Bronchial epithelial cell (primary cell): ENCODE data around the gene GTF3C1. TPM values are rescaled to one million over a fixed set of nuclear protein-coding genes. Genes with fewer than 3 reads are reported as not detected.

Experiments
- DNase-seq: peaks from one replicate; pipeline ENCODE4 v3.0.0-alpha.2; 2010; ENCODE audit warnings: low read depth
- FAIRE-seq: peaks from 2 replicates; lab custom pipeline; 2011; peaks lifted over from hg19 to GRCh38; lab: Jason Lieb, UNC
- H3K27me3 ChIP-seq: 2 replicates; pipeline ENCODE4 v1.5.1; 2011; ENCODE audit warnings: low read length; ENCODE audit not compliant: control insufficient read depth, insufficient read depth
- H3K36me3 ChIP-seq: 2 replicates; pipeline ENCODE4 v1.5.1; 2011; ENCODE audit warnings: low read length; ENCODE audit not compliant: control insufficient read depth, insufficient read depth
- H3K4me3 ChIP-seq: 2 replicates; pipeline ENCODE4 v1.5.1; 2011; ENCODE audit warnings: mild to moderate bottlenecking, low read depth, low read length, control low read depth
- total RNA-seq: library from RNA; depleted of rRNA; stranded (reverse); fragments of >200 nt; gene quantifications from 2 replicates; pipeline ENCODE4 v1.2.1, GENCODE V29; 2014
- TF ChIP-seq, protein P1 (sequence below): IDR thresholded peaks from 2 replicates; pipeline ENCODE4 v1.5.1; 2011; ENCODE audit warnings: mild to moderate bottlenecking, moderate library complexity, low read length, control low read depth, inconsistent platforms; ENCODE audit not compliant: insufficient read depth, severe bottlenecking

GTF3C1 gene
- total RNA-seq, 1 donor from 2014 or later: 40.8 TPM

DNA sequence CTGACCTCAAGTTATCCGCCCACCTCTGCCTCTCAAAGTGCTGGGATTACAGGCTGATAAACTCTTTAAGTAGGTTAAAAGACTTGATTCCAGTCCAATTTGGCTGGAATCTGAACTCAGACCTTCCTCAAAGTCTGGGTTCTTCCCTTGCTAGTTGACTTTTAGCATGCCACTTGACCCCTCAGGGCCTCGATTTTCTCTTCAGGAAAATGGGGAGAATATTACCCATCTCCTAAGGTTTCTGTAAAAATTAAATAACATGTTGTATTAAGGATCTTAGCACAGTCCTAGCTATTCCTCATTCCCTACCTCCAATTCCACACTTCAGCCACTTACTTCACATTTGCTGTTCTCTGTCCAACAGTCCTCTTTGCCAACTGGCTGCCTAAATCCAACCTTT is 1.9 kb downstream of the GTF3C1 start:
- H3K36me3 ChIP-seq: peaks cover 10% of the 10 kb centered on the region
- H3K27me3 ChIP-seq: no peaks in the 10 kb centered on the region
- TF ChIP-seq, protein P1, sequence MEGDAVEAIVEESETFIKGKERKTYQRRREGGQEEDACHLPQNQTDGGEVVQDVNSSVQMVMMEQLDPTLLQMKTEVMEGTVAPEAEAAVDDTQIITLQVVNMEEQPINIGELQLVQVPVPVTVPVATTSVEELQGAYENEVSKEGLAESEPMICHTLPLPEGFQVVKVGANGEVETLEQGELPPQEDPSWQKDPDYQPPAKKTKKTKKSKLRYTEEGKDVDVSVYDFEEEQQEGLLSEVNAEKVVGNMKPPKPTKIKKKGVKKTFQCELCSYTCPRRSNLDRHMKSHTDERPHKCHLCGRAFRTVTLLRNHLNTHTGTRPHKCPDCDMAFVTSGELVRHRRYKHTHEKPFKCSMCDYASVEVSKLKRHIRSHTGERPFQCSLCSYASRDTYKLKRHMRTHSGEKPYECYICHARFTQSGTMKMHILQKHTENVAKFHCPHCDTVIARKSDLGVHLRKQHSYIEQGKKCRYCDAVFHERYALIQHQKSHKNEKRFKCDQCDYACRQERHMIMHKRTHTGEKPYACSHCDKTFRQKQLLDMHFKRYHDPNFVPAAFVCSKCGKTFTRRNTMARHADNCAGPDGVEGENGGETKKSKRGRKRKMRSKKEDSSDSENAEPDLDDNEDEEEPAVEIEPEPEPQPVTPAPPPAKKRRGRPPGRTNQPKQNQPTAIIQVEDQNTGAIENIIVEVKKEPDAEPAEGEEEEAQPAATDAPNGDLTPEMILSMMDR: no peak
- FAIRE-seq (no peak), DNase-seq (no peak)
- no peak overlapping the region for H3K4me3 ChIP-seq

DNA sequence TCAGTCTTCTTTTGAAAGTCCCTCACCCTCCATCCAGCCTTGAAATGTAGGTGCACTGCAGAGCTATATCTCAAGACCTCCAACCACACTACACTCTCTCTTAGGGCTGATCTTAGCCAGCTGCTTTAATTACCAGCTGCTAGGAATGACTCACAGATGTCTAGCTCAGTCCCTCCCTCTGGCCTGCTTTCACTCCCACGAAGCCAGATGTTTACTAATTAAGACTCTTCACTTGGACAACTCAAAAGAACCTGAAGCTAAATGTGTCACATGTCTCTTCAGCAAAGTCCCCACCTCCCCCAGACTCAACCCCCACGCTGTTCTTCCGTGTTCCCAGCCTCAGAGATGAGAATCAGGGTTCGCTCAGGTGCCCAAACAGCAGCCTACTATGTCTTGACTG is 2.6 kb downstream of the GTF3C1 start:
- TF ChIP-seq, protein P1: no peak
- peaks cover 12% of the 10 kb centered on the region for H3K36me3 ChIP-seq
- no peak overlapping the region for H3K4me3 ChIP-seq
- no peaks in the 10 kb centered on the region for H3K27me3 ChIP-seq
- DNase-seq (peak; percentile 73), FAIRE-seq (no peak)

DNA sequence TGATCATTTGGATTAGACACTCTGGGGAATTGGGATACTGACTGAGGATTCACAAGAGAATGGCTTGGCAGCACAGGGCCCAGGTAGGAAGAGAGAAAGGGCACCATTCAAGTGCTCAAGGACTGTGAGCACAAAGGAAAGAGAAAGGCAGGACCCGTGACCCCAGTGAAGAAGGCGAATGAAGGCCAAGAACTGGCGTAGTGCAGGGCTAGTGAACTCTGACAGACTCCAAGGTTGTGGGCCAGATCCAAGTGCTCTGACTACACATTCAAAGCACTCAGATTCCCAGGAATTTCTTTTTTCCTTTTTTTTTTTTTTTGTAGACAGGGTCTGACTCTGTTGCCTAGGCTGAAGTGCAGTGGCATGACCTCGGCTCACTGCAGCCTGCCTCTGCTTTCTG is 5.0 kb downstream of the GTF3C1 start:
- peaks cover 14% of the 10 kb centered on the region for H3K36me3 ChIP-seq
- TF ChIP-seq, protein P1: no peak
- DNase-seq (no peak), FAIRE-seq (no peak)
- H3K27me3 ChIP-seq: no peaks in the 10 kb centered on the region
- no peak overlapping the region for H3K4me3 ChIP-seq

DNA sequence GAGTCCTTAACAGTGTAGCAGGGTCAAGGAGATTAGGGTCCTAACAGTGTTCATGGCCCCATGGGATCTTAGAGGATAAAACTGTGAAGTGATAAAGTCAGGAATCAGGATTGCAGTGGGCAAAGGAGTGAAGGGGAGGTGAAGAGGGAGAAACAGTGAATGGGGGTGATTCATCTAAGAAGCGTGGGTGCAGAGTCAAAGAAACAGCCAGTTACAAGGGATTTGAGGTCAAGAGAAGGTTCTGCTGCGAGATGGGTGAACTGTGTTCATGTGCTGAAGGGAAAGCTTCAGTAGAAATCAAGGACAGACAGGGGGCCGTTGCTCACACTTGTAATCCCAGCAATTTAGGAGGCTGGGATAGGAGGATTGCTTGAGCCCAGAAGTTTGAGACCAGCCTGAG is 5.9 kb downstream of the GTF3C1 start:
- Histone ChIP-seq H3K27me3 (no peaks in the 10 kb centered on the region), H3K4me3 (no peak overlapping the region), H3K36me3 (peaks cover 16% of the 10 kb centered on the region)
- DNase-seq (no peak), FAIRE-seq (no peak)
- TF ChIP-seq, protein P1: no peak

DNA sequence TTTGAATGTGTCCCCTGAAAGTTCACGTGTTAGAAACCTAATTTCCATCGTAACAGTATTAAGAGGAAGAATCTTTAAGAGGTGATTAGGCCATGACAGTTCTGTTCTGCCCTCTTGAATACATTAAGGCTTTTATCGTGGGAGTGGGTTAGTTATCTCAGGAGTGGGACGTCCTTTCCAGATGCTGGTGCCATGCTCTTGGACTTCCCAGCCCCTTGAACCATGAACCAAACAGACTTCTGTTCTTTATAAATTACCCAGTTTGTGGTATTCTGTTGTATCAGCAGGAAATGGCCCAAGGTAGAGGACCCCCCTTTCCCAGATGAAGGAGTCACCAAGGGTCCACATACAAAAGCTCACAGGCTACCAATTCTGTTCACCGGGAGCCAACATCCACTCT is 10.1 kb downstream of the GTF3C1 start:
- DNase-seq (no peak), FAIRE-seq (no peak)
- Histone ChIP-seq H3K27me3 (no peaks in the 10 kb centered on the region), H3K36me3 (peaks cover 20% of the 10 kb centered on the region), H3K4me3 (no peak overlapping the region)
- TF ChIP-seq, protein P1: no peak

DNA sequence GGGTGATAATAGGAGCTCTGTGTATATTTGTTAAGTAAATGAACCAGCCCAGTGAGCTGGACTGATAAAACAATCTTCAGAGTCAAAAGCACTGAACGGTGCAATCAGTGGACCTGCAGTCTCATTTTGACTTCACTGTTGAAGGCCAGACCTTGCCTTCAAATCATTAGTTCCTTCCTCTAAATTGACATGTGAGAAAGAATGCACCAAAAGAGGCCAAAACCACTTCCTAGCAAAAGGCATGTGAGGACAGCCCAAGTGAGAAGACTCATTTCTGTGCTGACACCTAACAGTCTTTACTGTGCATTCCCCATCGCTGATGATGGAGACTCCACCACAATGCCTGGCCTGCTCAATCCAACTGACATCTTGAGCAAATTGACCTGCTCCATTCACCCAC is 10.6 kb downstream of the GTF3C1 start:
- Histone ChIP-seq H3K4me3 (no peak overlapping the region), H3K27me3 (no peaks in the 10 kb centered on the region), H3K36me3 (peaks cover 20% of the 10 kb centered on the region)
- no peak for DNase-seq
- no peak for FAIRE-seq
- TF ChIP-seq, protein P1: no peak
